Activated B cell treated with CpG ODN at 0.5 μM for 24 hours (primary cell): ENCODE data around the gene TPH2. TPM values are rescaled to one million over a fixed set of nuclear protein-coding genes. Genes with fewer than 3 reads are reported as not detected.

Experiments used
- ATAC-seq: fragments of 200-7000 bp; cut with Tn5 transposase; one replicate; pipeline ENCODE4 v1.10.0; 2021; ENCODE audit warnings: low read depth, mild to moderate bottlenecking, moderate library complexity
- CTCF ChIA-PET: fragments of 350-600 bp; sonication (Branson Sonifier 250); formaldehyde crosslinking; loops from one replicate; lab custom pipeline; 2021; ENCODE audit warnings: antibody characterized with exemption; lab: Charles Lee
- POLR2A ChIA-PET: fragments of 350-600 bp; sonication (Branson Sonifier 250); formaldehyde crosslinking; loops from one replicate; lab custom pipeline; 2021; ENCODE audit warnings: antibody characterized with exemption; lab: Charles Lee
- DNase-seq: peaks from one replicate; pipeline ENCODE4 v3.0.0; 2022
- H3K27ac Mint-ChIP-seq: one replicate; pipeline ENCODE4 v1.8.0; 2020; ENCODE audit warnings: mixed read lengths
- H3K27me3 Mint-ChIP-seq: one replicate; pipeline ENCODE4 v1.8.0; 2021; ENCODE audit warnings: mixed read lengths
- H3K36me3 Mint-ChIP-seq: one replicate; pipeline ENCODE4 v1.8.0; 2021; ENCODE audit warnings: low read depth, mixed read lengths
- H3K4me1 Mint-ChIP-seq: one replicate; pipeline ENCODE4 v1.8.0; 2021; ENCODE audit warnings: mixed read lengths
- H3K4me3 Mint-ChIP-seq: one replicate; pipeline ENCODE4 v1.8.0; 2020; ENCODE audit warnings: mild to moderate bottlenecking, mixed read lengths
- H3K9me3 Mint-ChIP-seq: one replicate; pipeline ENCODE4 v1.8.0; 2020; ENCODE audit warnings: mixed read lengths
- intact Hi-C: fragments of 100-400 bp; cut with micrococcal nuclease; formaldehyde crosslinking; loops from one replicate; pipeline ENCODE4 v1.15.1; 2024
- total RNA-seq: library from RNA; stranded (reverse); gene quantifications from 2 replicates; pipeline ENCODE4 v1.2.3, GENCODE V29; 2022
- TF ChIP-seq, protein P1 (sequence below): fragments of 200-600 bp; IDR thresholded peaks from one replicate; pipeline ENCODE4 v1.8.0; 2022; ENCODE audit warnings: antibody characterized with exemption, mild to moderate bottlenecking

The TPH2 gene
- not detected in 2 replicates for total RNA-seq

GRCh38 chr12:71938728-71939385, at the start of gene TPH2:
Gene TPH2, plus strand, starts transcription at chr12:71938845. Its CDS starts 142 bp downstream, at chr12:71938987.
- ChIA-PET CTCF (interaction anchor here (1.0 kb wide), 1 partner anchor 159 kb away, joined by 3 read pairs; no protein-coding TSS in a partner anchor), POLR2A (no interaction called here)
- peaks cover 32% of the 10 kb centered on the region for H3K27me3 Mint-ChIP-seq
- no peaks in the 10 kb centered on the region for H3K4me1 Mint-ChIP-seq
- no peaks in the 10 kb centered on the region for H3K9me3 Mint-ChIP-seq
- DNase-seq (peak; percentile 16), ATAC-seq (peak; percentile 61)
- no peak within 1 kb of the TSS for H3K4me3 Mint-ChIP-seq
- no peaks in the 10 kb centered on the region for H3K36me3 Mint-ChIP-seq
- TF ChIP-seq, protein P1, sequence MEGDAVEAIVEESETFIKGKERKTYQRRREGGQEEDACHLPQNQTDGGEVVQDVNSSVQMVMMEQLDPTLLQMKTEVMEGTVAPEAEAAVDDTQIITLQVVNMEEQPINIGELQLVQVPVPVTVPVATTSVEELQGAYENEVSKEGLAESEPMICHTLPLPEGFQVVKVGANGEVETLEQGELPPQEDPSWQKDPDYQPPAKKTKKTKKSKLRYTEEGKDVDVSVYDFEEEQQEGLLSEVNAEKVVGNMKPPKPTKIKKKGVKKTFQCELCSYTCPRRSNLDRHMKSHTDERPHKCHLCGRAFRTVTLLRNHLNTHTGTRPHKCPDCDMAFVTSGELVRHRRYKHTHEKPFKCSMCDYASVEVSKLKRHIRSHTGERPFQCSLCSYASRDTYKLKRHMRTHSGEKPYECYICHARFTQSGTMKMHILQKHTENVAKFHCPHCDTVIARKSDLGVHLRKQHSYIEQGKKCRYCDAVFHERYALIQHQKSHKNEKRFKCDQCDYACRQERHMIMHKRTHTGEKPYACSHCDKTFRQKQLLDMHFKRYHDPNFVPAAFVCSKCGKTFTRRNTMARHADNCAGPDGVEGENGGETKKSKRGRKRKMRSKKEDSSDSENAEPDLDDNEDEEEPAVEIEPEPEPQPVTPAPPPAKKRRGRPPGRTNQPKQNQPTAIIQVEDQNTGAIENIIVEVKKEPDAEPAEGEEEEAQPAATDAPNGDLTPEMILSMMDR, result no peak
- intact Hi-C loops, result loop anchor here (5.0 kb wide), 1 partner anchor 157 kb away; no protein-coding TSS in a partner anchor
- H3K27ac Mint-ChIP-seq, result no peak within 1 kb of the TSS

DNA sequence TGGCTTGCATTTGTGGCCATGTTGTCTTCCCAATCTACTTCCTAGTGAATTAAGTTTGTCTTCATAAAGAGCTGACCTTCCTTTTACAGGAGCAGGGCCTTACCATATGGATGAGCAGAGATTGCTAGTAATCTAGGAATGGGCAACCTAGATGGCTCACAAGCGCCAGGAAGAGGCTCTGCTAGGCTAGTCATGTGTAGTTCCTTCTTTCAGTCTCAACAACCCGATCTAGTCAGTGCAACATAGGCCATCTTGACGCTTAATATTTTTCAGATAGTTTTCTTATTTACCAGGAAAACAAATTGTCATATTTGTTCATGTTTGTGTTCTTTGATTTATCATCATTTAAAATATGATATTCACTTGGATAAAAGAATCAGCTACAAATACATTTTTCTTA, 48.2 kb upstream of the TPH2 start:
- Mint-ChIP-seq H3K4me1 (peaks cover 6% of the 10 kb centered on the region), H3K27me3 (no peaks in the 10 kb centered on the region), H3K36me3 (peaks cover 67% of the 10 kb centered on the region), H3K9me3 (peaks cover 10% of the 10 kb centered on the region), H3K27ac (no peak overlapping the region), H3K4me3 (no peak overlapping the region)
- TF ChIP-seq, protein P1, result no peak
- ChIA-PET CTCF (no interaction called here), POLR2A (no interaction called here)
- DNase-seq (no peak), ATAC-seq (no peak)
- intact Hi-C loops, result no loop called here

GRCh38 chr12:71892059-71892458, 46.6 kb upstream of the TPH2 start:
- H3K4me3 Mint-ChIP-seq, result no peak overlapping the region
- POLR2A ChIA-PET, result no interaction called here
- TF ChIP-seq, protein P1, result no peak
- ATAC-seq (no peak), DNase-seq (no peak)
- H3K4me1 Mint-ChIP-seq, result peaks cover 6% of the 10 kb centered on the region
- CTCF ChIA-PET, result no interaction called here
- no peak overlapping the region for H3K27ac Mint-ChIP-seq
- H3K27me3 Mint-ChIP-seq, result no peaks in the 10 kb centered on the region
- peaks cover 67% of the 10 kb centered on the region for H3K36me3 Mint-ChIP-seq
- intact Hi-C loops, result no loop called here
- H3K9me3 Mint-ChIP-seq, result peaks cover 10% of the 10 kb centered on the region

GRCh38 chr12:71896205-71896882, 42.3 kb upstream of the TPH2 start:
- peaks cover 63% of the 10 kb centered on the region for H3K36me3 Mint-ChIP-seq
- intact Hi-C loops, result no loop called here
- ATAC-seq (no peak), DNase-seq (no peak)
- ChIA-PET POLR2A (no interaction called here), CTCF (no interaction called here)
- H3K4me1 Mint-ChIP-seq, result peaks cover 2% of the 10 kb centered on the region
- H3K27me3 Mint-ChIP-seq, result no peaks in the 10 kb centered on the region
- H3K9me3 Mint-ChIP-seq, result no peaks in the 10 kb centered on the region
- TF ChIP-seq, protein P1, result no peak
- no peak overlapping the region for H3K27ac Mint-ChIP-seq
- no peak overlapping the region for H3K4me3 Mint-ChIP-seq

DNA sequence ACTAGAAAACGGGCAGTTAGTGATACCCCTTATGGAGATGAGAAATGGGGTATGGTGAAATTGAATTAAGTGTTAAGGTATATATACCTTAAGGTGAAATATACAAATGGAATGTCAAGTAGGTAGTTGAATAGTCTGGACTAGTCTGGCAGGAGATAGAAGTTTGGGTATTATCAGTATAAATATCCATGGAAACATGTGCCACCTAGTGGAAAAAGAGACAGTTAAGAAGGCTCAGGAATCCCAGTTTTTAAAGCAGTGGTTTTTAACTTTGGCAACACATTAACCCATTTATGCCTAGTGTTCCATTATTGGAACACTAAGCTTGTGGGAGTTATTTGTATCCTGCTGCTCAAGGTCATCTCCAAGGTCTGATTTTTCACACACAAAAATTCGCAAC, 38.6 kb upstream of the TPH2 start:
- H3K27ac Mint-ChIP-seq, result no peak overlapping the region
- H3K4me3 Mint-ChIP-seq, result no peak overlapping the region
- intact Hi-C loops, result no loop called here

More for the DNA sequence above, 38.6 kb upstream of the TPH2 start:
- H3K27me3 Mint-ChIP-seq, result no peaks in the 10 kb centered on the region
- TF ChIP-seq, protein P1, result no peak
- DNase-seq (no peak), ATAC-seq (no peak)
- no peaks in the 10 kb centered on the region for H3K9me3 Mint-ChIP-seq
- H3K36me3 Mint-ChIP-seq, result peaks cover 75% of the 10 kb centered on the region
- CTCF ChIA-PET, result interaction anchor here (1.2 kb wide), 1 partner anchor 120 kb away, joined by 3 read pairs; no protein-coding TSS in a partner anchor
- POLR2A ChIA-PET, result no interaction called here
- H3K4me1 Mint-ChIP-seq, result no peaks in the 10 kb centered on the region
